GM21526 (cell line): ENCODE results near the gene NCS1.

Experiments
- ATAC-seq: cut with Tn5 transposase; IDR thresholded peaks from one replicate; pipeline ENCODE4 v1.9.1; 2021; ENCODE audit warnings: moderate library complexity; ENCODE audit not compliant: unreplicated experiment, low FRiP score

Gene NCS1

GRCh38 chr9:130174920-130175321 is 2.7 kb downstream of the NCS1 start:
- ATAC-seq, result no peak

GRCh38 chr9:130175355-130175754 is 3.2 kb downstream of the NCS1 start:
- no peak for ATAC-seq

- ATAC-seq, result no peak
Observed at GRCh38 chr9:130176760-130177159, 4.6 kb downstream of the NCS1 start.

GRCh38 chr9:130177898-130178805 is 5.9 kb downstream of the NCS1 start:
- no peak for ATAC-seq

GRCh38 chr9:130179331-130179907 is 7.2 kb downstream of the NCS1 start:
- no peak for ATAC-seq

- no peak for ATAC-seq
Observed at GRCh38 chr9:130180516-130180915, 8.3 kb downstream of the NCS1 start.

- no peak for ATAC-seq
Observed at GRCh38 chr9:130181678-130182380, 9.6 kb downstream of the NCS1 start.

GRCh38 chr9:130182381-130182909 is 10.2 kb downstream of the NCS1 start:
- ATAC-seq, result no peak

- no peak for ATAC-seq
Observed at GRCh38 chr9:130183133-130183762, 11.0 kb downstream of the NCS1 start.

GRCh38 chr9:130185017-130185416 is 12.8 kb downstream of the NCS1 start:
- ATAC-seq, result no peak

GRCh38 chr9:130185490-130186031 is 13.4 kb downstream of the NCS1 start:
- no peak for ATAC-seq

- ATAC-seq, result no peak
Observed at GRCh38 chr9:130186051-130186450, 13.8 kb downstream of the NCS1 start.

GRCh38 chr9:130186839-130187522 is 14.8 kb downstream of the NCS1 start:
- no peak for ATAC-seq

GRCh38 chr9:130187523-130187846 is 15.3 kb downstream of the NCS1 start:
- no peak for ATAC-seq

GRCh38 chr9:130188860-130189481 is 16.8 kb downstream of the NCS1 start:
- no peak for ATAC-seq

- ATAC-seq, result no peak
Observed at GRCh38 chr9:130189840-130190239, 17.6 kb downstream of the NCS1 start.

- ATAC-seq, result no peak
Observed at GRCh38 chr9:130191068-130191748, 19.0 kb downstream of the NCS1 start.

- ATAC-seq, result no peak
Observed at GRCh38 chr9:130191749-130192120, 19.5 kb downstream of the NCS1 start.

- no peak for ATAC-seq
Observed at GRCh38 chr9:130192382-130192999, 20.3 kb downstream of the NCS1 start.
